Myocyte (in vitro differentiated cells): Measurements from ENCODE around the gene SPATA7. TPM values are rescaled to one million over a fixed set of nuclear protein-coding genes. Genes with fewer than 3 reads are reported as not detected.
"Not testable (repeated sequence)": the region's sequence is repeated elsewhere in the genome, so short reads cannot be mapped to it uniquely, and the experiment has no call there.

Source experiments
- DNase-seq: peaks from one replicate; pipeline ENCODE4 v3.0.0-alpha.2; 2012; ENCODE audit warnings: low read depth
- polyA plus RNA-seq: library from polyadenylated mRNA; unstranded; fragments of >200 nt; gene quantifications from one replicate; pipeline ENCODE4 v1.2.1, GENCODE V29; 2012; ENCODE audit warnings: missing spikeins
- total RNA-seq: library from RNA; depleted of rRNA; stranded (reverse); fragments of >200 nt; gene quantifications from 2 replicates; pipeline ENCODE4 v1.2.3, GENCODE V29; 2014

SPATA7 gene, protein sequence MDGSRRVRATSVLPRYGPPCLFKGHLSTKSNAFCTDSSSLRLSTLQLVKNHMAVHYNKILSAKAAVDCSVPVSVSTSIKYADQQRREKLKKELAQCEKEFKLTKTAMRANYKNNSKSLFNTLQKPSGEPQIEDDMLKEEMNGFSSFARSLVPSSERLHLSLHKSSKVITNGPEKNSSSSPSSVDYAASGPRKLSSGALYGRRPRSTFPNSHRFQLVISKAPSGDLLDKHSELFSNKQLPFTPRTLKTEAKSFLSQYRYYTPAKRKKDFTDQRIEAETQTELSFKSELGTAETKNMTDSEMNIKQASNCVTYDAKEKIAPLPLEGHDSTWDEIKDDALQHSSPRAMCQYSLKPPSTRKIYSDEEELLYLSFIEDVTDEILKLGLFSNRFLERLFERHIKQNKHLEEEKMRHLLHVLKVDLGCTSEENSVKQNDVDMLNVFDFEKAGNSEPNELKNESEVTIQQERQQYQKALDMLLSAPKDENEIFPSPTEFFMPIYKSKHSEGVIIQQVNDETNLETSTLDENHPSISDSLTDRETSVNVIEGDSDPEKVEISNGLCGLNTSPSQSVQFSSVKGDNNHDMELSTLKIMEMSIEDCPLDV
- 12.1 and 14.5 TPM in 2 replicates for total RNA-seq
- 3.5 TPM for polyA plus RNA-seq

DNA sequence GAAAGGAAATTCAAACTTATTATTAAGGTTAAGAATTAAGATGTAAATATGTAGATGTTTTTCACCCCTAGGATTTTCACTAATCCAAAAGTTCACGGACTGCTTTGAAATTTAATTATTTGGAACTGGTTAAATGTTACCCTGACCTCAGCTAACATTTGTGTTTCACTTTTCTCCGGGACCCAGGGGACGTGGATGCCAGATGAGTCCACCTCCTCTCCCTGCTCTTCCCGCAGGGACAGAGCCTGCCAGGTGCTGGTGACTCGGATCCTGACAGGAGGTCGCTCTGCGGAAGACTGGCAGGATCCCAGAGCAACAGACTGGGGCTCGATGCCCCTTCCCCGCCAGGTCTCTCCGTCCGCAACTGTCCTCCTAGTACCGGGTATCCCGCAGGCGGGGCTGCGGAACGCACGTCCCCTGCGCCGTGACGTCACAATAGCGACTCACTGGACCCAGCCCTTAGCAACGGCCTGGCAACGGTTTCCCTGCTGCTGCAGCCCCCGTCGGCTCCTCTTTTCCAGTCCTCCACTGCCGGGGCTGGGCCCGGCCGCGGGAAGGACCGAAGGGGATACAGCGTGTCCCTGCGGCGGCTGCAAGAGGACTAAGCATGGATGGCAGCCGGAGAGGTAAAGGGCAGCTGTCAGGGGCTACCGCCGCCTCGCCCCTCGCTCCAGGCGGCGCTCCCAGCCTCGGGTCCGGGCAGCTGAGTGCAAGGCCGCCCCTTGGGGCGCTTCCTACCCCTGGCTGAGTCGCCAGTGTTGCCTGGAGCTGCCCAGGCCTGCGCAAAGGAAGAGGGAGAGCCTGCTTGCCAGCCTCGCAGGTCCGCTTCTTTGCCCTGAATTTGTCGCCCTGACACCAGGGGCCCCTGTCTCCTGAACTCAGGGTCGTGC is at the start of gene SPATA7:
Gene SPATA7 (plus strand): TSS at position 446 of the 890 bp plus-strand sequence. CDS start 162 bp downstream, at position 608.
- DNase-seq, result peak; percentile 93

DNA sequence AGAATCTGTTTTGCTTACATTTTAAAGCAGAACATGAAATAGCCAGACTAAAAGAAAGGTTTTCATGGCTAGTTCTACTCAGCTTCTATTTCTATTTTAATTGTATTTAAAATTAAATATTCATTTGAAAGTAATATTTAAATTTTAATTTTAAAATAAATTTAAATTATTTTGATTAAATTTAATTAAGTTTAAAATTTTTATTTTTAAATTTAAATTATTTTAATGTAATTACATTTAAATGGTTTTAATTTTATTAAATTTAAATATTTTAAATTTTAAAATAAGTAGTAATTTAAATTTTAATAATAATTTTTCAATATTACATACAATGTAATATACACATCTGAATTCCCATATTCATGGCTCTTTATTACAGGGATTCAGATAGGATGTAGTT is 45.1 kb upstream of the SPATA7 start:
- DNase-seq, result no peak

DNA sequence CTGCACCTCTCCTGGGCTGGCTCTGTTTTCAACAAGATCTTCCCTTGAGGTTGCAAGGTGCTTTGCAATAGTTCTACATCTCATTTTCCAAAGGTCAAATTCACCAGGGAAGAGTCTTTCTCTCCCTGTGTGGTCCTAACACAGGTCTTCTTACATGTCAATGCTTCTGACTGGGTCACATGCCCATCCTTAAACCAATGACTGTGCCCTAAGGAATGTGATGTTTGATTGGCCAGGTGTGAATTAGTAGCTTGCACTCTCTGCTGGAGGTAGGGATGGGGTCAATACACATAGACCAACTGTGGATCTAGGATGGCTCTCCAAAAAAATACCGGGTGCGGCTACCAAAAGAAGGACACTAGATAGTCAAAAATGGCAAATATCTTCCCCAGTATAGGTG is 42.5 kb upstream of the SPATA7 start:
- no peak for DNase-seq

DNA sequence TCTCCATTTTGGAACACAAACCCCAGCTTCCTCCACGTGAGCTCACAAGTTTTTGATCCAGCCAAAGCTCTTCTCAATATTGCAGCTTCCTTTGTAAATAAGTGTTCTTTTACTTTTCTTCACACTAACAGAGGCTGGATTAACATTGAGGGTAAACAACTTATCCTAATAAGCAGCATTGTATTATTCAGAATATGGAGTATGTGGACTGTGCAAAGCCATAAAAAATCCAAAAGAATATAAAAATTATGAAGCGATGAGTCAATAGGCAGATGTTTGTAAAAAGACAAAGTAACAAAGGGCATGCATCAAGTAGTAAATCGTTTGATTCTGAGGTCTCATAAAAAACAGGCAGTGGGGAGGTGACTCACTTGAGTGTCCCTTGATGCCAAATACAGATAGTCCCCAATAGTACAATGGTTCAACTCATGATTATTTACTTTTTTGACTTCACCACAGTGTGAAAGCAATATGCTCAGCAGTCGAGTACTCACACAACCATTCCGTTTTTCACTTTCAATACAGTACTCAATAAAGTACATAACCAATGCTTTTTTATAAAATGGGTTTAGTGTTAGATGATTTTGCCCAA is 39.3 kb upstream of the SPATA7 start:
- no peak for DNase-seq

DNA sequence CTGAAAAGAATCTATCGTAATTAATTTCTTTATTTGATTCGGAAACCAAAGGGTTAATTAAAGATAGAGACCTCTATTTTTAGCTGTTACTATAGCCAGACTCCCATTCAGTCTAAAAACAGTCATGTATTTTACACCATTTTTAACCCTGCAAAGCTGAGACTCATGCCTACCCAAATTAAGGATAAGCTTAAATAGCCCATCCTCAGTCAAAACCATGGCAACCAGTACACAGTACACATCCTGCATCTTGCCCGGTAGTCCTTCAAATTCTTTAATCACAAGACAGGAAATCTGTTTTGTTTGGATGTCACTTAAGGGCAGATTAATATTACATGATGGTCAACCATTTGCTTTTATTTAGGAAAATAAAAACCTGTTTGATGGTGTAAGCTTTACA is 36.9 kb upstream of the SPATA7 start:
- DNase-seq, result no peak

DNA sequence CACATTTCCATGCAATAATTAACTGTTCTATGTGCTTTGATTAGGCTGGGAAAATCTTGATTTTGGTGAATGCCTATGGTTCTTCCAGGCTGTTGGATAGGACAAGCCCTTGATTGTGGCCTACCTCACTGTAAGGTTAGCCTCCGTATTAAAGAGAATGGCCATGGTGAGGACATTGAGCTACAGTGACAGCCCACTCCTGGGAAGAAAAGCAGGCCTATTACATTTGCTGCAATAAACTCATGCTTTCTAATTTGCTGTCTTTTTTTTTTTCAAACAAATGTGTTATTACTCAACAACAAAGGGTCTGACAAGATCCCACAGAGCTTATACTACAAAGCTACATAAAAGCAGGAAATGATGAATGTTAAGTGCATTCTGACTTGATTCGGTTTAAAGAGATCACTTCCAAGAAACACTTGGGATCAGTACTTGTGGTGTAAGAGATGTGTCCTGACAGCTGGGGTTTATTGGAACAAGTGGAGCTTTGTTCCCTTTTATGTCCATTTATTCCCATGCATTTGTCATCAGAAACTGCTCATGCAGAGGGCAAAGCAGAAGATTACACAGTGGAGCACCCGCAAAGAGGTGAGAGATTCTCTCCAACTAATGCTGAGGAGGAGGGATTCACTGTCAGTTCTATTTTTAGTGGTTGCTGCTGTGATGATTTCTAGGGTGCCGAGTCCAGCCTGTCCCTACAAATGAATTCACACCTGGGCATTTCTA is 33.3 kb upstream of the SPATA7 start:
- DNase-seq, result peak; percentile 61

DNA sequence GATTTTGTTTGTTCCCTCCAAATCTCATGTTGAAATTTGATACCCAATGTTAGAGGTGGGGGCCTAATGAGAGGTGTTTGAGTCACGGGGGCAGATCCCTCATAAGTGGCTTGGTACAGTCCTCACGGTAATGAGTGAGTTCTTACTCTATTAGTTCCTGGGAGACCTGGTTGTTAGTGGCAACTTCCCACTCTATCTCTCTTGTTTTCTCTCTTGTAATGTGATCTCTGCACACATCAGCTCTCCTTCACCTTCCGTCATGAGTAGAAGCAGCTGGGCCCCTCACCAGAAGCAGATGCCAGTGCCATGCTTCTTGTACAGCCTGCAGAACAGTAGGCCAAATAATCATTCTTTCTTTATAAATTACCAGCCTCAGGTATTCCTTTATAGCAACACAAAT is 32.8 kb upstream of the SPATA7 start:
- peak; percentile 8 for DNase-seq

DNA sequence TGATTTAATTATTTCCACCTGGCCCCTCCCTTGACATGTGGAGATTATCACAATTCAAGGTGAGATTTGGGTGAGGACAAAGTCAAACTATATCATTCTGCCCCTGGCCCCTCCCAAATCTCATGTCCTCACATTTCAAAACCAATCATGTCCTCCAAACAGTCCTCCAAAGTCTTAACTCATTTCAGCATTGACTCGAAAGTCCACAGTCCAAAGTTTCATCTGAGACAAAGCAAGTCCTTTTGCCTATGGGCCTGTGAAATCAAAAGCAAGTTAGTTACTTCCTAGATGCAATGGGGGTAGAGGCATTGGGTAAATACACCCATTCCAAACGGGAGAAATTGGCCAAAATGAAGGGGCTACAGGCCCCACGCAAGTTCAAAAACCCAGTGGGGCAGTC is 31.1 kb upstream of the SPATA7 start:
- DNase-seq, result no peak

DNA sequence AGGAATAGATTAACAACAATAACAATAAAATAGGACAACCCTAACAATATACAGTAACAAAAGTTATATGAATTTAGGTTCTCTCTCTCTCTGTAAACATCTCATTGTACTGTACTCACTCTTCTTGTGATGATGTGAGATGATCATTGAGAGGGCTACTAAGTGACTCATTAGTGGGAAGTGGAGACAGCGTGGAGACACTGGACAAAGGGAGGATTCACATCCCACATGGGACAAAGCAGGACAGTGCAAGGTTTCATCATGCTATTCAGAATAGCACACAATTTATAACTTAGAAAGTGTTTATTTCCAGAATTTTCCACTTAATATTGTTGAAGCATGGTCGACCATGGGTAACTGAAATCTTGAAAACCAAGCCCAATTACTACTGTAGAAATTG is 26.0 kb upstream of the SPATA7 start:
- no peak for DNase-seq

DNA sequence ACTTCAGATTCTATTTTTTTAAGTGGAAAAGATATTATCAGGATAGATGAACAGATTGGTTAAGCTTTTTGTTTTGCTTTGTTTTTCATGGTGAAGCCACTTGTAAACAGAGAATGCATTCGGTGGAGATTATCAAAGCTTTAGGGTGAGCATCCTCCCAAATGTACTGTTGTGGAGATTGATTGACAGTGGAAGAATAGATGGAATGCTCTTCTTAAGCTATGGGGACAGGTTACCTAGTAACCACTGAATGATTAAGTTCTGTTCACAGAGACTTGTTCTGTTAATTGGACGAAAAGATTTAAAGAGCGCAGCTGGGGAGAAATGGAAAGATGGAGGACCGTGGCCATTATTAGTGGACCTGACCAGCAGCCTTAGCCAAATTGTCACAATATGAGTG is 21.8 kb upstream of the SPATA7 start:
- no peak for DNase-seq

DNA sequence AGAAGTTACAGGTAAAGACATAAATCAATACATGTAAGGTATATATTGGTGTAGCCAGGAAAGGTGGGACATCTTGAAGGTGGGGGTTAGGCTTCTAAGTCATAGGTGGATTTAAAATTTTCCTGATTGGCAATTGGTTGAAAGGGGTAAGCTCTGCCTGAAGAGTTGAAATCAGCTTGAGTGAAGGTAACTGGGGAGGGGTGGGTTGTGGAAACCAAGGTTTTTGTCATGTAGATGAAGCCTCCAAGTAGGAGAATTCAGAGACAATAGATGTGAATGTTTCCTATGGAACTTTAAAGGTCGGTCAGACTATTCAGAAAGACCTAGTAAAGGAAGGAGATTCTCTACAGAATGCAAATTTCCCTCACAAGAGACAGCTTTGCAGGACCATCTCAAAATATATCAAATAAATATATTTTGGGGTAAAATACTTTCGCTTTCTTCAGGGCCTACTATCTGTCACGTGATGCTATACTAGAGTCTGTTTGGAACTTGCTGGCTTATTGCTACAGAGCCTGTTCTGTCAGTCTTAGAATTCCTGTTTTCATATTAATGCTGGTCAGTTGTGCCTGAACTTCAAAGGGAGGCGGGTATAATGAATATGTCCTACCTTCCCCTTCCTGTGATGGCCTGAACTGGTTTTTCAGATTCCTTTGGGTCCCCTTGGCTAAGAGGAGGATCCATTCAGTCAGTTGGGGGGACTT is 20.6 kb upstream of the SPATA7 start:
- DNase-seq, result no peak

DNA sequence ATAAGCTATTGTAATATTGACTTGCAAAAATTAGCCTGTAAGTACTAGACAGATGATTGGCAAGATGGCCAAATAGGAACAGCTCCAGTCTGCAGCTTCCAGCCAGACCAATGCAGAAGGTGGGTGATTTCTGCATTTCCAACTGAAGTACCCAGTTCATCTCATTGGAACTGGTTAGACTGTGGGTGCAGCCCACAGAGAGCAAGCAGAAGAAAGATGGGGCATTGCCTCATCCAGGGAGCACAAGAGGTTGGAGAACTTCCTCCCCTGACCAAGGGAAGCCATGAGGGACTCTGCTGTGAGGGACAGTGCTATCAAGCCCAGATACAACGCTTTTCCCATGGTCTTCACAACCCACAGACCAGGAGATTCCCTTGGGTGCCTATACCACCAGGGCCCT is 16.0 kb upstream of the SPATA7 start:
- DNase-seq, result no peak

DNA sequence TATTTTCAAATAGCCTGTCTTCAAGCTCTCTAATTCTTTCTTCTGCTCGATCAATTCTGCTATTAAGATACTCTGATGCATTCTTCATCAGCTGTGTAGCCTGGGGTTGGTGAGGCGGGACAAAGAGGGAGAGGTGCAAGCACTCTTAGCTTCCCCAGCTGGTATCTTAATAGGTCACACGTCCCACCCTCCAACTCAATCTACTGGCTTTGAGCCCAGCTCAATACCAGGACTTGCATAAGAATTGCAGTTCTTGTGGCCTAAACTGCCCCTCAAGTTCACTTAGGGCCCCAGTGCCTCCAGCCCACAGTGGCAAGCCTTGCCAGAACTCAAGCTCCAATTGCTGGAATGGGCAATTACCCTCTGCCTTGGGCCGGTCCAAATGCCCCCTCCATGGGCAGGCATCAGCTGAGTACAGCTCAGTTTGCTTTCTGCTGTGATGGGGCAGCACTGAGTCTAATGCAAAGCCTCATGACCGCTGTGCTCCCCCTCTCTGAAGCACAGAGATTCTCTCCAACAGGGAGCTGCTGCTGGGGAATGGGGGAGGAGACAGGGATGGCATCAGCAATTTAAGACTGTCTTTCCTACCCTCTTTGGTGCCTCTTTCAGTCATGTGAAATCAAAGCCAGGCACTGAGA is 5.6 kb upstream of the SPATA7 start:
- no peak for DNase-seq

DNA sequence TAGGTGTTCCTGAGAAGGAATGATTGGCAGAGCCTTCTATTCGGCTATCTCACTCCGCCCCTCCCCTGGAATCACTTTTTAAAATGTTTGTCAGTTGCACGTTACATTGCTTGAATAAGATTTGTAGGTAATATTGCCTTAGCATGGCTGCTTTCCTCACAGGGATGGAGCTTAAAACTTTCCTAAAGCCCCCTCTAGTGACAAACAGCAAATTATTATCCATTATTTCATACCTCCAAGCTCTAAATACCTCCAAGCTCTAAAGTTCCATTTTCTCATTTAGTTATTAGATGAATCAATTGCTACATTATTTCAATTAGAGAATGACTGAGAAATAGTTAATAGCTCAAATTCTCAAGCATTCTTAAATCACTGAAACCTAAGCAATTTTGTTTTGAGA is 5.1 kb upstream of the SPATA7 start:
- peak; percentile 16 for DNase-seq

DNA sequence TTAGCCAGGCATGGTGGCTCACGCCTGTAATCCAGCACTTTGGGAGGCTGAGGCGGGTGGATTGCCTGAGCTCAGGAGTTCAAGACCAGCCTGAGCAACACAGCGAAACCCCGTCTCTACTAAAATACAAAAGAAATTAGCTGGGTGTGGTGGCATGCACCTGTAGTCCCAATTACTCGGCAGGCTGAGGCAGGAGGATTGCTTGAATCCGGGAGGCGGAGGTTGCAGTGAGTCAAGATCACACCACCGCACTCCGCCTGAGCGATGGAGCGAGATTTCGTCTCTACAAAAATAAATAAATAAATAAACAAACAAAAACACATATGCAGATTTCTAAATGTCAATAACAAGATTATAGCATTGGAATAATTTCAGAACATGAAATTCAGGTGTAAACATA is 3.8 kb upstream of the SPATA7 start:
- DNase-seq, result not testable (repeated sequence)

DNA sequence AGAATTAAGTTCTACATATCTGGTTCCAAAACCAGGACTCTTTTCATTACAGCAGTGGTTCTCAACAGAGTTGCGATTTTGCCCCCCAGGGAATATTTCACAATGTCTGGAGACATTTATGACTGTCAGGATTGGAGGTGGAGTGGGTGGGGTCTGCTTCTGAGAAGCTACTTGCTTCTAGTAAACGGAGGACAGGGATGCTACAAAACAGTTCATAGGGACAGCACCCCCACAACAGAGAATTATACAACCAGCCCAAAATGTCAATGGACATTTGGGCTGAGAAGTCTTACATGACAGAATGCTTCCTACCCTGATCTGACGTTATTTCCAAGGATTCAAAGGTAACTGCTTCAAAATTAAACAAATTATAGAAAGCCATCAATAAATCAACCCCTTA is 739 bp upstream of the SPATA7 start:
- peak; percentile 6 for DNase-seq

DNA sequence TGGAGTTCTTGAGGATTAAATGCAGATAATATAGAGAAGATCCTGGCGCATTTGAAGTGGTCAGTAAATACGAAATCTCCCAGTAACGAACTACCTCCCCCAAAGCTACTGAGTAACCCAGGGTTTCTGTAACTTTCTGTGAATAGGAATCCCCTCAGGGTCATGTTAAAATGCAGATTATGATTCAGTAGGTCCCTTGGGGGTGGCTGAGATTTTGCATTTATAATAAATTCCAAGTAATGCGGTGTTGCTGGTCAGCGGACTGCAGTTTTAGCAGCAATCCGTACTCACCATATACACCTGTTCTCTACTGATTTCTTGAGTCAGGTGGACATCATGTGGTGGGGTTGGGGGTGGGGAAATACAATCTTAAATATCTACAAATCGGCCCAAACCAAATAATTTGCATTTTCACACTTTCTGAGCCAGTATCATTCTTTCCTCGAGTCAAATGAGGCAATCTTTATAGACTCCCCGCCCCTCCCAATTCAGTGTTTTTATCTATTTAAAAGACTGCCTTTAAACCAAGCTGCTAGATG is 868 bp downstream of the SPATA7 start:
- peak; percentile 4 for DNase-seq

DNA sequence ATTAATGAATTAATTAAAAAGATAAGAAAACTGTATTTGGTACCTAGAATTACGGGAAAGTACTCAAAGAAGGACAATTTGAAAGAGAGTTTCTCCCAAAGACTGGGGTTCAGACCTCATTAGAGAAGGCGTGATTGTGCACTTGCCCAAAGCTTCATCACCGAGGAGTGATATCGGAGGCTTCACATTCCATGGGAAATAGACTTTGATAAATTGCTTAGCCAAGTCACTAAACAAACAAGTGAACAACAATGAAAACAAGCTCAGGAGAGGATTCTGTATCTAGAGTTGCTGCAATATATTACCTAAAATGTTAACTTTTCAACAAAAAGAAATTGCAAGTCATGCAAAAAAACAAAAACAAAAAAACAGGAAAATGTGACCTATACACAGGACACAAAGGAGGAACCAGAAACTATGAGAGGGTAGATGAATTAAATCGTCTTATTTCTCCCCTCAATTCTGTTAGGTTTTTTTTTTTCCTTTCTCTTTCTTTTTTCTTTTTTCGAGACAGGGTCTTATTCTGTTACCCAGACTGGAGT is 3.4 kb downstream of the SPATA7 start:
- DNase-seq, result no peak

DNA sequence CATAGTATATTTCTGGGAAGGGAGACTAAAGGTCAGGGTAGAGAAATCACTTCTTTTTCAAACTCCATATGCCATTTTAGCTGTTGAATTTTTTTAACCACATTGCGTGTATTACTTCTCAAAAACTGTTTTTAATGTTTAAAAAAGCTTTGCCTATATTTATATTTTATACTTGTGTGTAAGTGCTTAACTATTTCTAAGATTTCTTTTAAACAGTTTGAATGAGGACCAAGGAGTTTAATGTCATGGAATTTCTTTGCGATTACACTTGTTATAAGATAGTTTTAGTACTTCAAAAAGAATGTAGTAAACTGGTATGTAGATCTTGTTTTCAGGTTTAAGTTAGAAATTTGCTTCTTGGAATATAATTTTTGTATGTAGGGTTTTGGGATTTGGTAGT is 7.2 kb downstream of the SPATA7 start:
- DNase-seq, result no peak
